OCI-M1 (cell line): ENCODE results near the gene IQGAP2.

Experiments
- DNase-seq: peaks from one replicate; lab custom pipeline; 2025; lab: John Stamatoyannopoulos, UW

Gene IQGAP2, protein sequence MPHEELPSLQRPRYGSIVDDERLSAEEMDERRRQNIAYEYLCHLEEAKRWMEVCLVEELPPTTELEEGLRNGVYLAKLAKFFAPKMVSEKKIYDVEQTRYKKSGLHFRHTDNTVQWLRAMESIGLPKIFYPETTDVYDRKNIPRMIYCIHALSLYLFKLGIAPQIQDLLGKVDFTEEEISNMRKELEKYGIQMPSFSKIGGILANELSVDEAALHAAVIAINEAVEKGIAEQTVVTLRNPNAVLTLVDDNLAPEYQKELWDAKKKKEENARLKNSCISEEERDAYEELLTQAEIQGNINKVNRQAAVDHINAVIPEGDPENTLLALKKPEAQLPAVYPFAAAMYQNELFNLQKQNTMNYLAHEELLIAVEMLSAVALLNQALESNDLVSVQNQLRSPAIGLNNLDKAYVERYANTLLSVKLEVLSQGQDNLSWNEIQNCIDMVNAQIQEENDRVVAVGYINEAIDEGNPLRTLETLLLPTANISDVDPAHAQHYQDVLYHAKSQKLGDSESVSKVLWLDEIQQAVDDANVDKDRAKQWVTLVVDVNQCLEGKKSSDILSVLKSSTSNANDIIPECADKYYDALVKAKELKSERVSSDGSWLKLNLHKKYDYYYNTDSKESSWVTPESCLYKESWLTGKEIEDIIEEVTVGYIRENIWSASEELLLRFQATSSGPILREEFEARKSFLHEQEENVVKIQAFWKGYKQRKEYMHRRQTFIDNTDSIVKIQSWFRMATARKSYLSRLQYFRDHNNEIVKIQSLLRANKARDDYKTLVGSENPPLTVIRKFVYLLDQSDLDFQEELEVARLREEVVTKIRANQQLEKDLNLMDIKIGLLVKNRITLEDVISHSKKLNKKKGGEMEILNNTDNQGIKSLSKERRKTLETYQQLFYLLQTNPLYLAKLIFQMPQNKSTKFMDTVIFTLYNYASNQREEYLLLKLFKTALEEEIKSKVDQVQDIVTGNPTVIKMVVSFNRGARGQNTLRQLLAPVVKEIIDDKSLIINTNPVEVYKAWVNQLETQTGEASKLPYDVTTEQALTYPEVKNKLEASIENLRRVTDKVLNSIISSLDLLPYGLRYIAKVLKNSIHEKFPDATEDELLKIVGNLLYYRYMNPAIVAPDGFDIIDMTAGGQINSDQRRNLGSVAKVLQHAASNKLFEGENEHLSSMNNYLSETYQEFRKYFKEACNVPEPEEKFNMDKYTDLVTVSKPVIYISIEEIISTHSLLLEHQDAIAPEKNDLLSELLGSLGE (N-terminal part only)

DNA sequence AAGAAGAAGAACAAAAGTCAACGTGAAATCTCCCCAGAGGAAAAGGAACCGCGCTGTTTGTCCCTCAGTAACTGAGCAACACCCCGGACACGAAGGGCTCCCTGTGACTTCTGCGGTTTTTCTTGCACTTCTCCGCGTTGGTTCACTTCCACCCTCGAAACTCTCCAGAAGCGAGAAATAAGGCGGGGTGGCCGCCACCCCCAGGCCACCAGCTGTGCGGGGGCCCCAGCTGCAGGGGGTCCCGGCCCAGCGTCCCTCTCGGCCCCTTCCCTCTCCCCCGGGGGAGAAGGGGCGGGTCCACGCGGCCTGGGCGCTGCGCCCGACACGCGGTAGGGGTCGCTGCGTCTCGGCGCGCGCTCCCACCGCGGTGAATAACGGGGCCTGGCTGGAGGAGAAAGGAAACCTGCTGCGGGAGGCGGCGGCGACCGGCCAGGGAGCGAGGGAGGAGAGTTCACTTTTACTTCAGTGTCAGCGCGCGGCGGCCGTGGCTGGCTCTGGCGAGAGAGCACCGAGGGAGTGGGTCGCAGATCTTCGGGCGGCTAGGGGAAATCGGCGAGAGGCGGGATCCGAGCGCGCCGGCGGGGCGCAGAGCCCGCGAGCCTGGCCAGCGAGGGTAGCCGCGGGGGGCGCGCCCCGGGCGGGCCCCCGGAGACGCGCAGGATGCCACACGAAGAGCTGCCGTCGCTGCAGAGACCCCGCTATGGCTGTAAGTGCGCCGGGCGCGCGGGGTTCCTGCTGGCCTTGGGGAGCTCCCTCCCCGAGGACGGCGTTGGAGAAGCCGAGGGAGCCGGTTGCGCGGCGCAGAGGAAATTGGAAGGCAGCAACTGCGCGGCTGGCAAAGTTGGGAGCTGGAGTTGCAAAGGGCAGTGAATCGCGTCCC, at the start of gene IQGAP2:
IQGAP2 (plus strand) TSS at position 400 of the 880 bp plus-strand sequence; CDS start at position 661, 261 bp downstream.
- DNase-seq: peak; percentile 87

GRCh38 chr5:76356887-76357286, 46.2 kb upstream of the IQGAP2 start:
- no peak for DNase-seq

DNA sequence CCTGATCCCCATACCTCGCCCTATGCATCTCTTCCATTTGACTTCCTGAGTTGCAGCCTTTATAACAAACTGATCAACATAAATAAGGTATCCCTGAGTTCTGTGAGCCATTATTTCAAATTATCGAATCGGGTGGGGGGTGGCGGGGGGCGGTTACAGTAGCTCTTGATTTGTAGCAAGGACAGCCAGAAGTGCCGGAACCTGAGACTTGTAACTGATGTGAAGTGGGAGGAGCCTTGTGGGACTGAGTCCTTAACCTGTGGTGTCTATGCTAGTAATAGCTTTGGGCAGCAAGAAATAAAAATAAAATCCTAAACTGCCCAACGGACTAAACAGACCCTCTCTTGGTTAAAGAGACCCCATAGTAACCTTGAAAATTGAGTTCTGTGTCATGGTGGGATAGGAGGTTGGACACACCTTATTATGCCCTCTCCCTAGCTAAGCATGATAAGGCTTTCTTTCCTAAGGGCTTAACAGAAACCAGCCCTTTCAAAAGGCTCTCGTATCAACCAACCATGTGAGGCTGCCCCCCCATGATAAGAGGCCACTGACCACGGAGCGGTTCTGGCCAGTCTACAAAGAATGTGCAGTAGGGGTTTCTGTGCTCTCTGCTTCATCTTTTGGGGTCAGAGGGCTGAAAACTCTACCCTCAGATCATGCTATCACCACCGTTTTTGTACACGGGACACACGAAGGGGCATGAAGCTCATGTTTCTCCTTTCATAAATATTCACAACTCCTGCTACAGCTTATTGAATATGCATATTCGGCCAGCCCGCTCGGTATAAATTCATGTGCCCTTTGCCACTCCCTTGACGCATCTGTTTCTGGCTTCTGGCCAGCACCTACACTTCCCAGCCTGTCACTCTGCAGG, 39.5 kb upstream of the IQGAP2 start:
- peak; percentile 98 for DNase-seq

DNA sequence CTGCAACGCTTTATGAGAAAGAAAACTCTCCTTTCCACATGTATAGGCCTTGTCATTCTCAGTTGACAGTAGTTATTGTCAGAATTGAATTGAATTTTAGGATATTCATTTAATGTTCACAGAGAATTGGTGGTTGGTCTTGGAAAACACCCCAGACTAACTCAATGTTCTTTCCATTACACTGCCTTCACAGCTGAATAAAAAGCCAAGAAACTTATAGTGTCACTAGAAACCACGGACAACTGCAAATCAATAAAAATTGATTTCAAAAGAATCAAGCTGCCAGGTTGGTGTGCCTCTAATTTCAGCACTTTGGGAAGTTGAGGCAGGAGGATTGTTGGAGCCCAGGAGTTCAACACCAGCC, 38.9 kb upstream of the IQGAP2 start:
- DNase-seq: no peak

DNA sequence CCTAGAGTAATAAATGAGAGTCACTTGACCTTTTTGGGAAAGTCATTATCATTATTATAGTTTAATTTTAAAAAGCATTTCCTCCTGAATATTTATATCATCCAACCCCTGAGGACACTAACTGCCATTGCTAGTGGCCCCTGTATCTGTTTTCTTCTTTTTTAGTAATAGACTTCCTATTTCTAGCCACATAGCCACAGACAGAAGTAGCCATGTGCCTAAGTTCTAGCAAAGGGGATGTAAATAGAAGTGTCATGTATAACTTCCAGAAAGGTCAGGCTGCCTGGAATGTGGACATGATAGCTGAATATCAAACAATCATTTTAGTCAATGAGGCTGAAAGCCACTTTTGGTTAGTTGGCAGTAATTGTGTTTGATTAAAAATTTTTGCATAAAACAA, 37.5 kb upstream of the IQGAP2 start:
- DNase-seq: peak; percentile 38

GRCh38 chr5:76366596-76366995, 36.5 kb upstream of the IQGAP2 start:
- DNase-seq: no peak

GRCh38 chr5:76367623-76368371, 35.3 kb upstream of the IQGAP2 start:
- no peak for DNase-seq

GRCh38 chr5:76368941-76369340, 34.1 kb upstream of the IQGAP2 start:
- no peak for DNase-seq

DNA sequence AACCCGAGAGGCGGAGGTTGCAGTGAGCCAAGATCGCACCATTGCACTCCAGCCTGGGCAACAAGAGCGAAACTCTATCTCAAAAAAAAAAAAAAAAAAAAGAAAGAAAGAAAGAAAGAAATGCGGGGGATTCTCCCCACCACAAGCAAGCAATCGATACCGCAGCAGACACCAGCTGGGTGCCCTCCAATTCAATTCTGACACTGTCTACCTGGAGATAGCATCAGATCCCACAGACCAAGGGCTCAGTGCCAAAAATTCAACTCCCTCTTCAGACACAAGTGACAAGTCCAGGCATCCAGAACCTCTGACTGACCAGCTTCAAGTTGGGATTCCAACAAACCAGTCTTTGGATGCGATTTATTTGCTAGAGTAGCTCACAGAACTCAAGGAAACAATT, 33.4 kb upstream of the IQGAP2 start:
- DNase-seq: peak; percentile 92

- DNase-seq: no peak
Measured at GRCh38 chr5:76371960-76372322, 31.1 kb upstream of the IQGAP2 start.

GRCh38 chr5:76372323-76373054, 30.6 kb upstream of the IQGAP2 start:
- peak; percentile 80 for DNase-seq

DNA sequence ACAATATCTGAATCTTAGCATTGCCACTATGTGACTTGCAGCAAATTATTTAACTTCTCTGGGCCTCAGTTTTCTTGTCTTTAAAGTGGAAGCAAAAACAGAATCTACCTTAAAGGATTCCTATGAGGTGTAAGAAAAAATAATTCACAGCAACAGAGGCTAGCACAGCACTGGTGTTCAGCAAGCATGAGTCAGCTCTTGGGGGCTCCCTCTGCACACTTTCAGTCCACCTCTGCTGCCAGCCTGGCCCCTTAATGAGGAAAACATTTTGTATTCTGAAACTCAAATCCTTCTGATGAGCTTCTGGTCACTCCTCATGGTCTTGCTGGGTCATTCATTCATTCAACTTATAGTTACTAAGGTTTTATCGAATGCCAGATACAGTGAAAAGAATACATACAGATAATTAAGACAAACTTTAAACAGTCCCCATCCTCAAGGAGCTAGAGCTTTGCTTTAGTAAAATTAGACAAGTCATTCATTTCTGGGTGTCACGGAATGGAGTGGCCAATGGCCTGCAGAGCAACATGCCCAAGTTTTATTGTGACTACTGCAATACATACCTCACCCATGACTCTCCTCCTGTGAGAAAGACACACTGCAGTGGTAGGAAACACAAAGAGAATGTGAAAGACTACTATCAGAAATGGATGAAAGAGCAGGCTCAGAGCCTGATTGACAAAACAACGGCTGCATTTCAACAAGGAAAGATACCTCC, 26.8 kb upstream of the IQGAP2 start:
- no peak for DNase-seq

DNA sequence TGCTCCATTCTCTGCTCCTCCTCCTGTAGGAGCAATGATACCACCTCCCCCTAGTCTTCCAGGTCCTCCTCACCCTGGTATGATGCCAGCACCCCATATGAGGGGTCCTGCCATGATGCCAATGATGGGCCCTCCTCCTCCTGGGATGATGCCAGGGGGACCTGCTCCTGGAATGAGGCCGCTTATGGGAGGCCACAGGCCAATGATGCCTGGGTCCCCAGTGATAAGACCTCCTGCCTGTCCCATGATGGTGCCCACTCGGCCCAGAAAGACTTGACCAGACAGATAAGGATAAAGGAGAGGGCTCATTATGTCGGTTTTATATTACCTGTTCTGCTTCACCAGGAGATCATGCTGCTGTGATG, 26.2 kb upstream of the IQGAP2 start:
- DNase-seq: no peak

- DNase-seq: no peak
Measured at GRCh38 chr5:76378355-76378754, 24.7 kb upstream of the IQGAP2 start.

DNA sequence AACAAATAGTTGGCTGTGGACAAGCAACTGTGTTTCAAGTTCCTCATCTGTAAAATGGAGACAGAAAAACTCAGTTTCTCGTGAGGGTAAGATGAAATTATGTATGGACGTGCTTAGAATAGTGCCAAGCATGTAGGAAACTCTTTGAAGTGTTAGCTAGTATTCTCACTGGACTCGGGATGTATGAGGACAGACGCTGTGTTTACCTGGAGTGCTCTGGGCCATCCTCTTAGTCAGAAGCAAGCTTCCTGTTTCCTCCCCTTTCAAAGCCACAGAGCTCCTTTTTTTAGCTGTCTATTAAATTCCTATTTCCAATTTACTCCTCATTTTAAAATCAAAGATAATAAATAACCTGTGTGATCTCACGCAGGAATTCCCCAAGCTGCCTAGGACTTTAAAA, 23.8 kb upstream of the IQGAP2 start:
- no peak for DNase-seq

DNA sequence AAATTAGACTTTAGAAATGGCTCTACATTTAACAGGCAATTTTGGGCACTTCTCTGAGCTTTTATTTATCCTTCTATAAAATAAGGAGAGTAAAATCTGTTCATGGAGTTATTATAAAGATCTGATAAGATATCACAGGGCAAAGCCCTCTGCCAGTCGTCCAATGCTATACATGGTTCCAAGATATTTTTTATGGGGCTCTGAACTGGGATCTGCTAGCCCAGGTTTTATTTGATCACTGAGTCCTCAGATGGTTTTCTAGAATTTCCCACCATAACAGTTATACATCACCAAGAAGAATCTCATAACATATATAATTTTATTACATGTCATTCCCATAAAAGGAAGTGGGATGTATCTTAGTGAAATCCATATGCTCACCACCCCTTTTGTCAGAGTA, 23.2 kb upstream of the IQGAP2 start:
- DNase-seq: no peak

DNA sequence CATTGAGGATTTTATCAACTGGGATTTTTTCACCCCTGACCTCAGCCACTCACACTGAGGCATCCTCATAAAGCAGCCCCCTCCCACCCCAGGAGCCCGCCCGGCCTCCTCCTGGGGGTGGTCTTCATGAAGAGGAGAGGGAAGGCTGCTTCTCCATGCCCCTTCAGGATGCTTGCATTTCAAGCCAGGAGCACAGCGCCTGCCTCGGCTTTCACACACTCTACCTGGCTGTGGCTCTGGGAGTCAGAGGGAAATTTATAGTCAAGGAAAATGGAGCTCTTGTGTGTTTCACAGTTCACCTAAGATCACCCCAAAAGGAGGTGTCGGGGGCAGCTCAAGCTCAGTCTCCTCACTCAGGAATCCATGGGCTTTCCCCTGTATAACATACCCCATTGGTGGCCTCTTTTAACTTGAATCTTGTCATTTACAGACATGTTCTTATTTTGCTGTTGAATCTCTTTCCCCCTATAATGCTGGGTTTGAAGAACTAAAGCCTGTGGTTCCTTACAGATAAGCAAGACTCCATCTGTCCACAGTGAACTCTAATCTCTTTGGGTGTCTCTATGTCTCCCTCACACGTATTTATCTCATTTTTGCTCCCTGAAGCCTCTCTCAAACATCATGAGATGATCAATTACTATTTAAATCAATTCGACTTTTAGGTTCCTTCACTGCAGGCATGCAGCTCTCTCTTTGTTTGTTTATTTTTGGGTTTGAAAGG, 22.6 kb upstream of the IQGAP2 start:
- DNase-seq: peak; percentile 56
